Measurements from ENCODE around the gene ADAP2.
"Not testable (repeated sequence)": the region's sequence is repeated elsewhere in the genome, so short reads cannot be mapped to it uniquely, and the experiment has no call there.

The ADAP2 gene
- 0.17 to 0.97 (median 0.70) reads per million in 3 donors for total RNA-seq

- Histone ChIP-seq H3K27me3 (replicated peaks; ENCODE audit: control insufficient read depth, insufficient read depth, low read length, poor library complexity, severe bottlenecking) (peaks cover 25% of the 10 kb centered on the region), H3K4me1 (ENCODE audit: control insufficient read depth, insufficient read depth, low read length, poor library complexity, severe bottlenecking) (peaks cover 11% of the 10 kb centered on the region), H3K27ac (ENCODE audit: insufficient read depth, low read length, poor library complexity, severe bottlenecking) (no peak within 1 kb of the TSS), H3K9me3 (ENCODE audit: control insufficient read depth, low read length) (no peaks in the 10 kb centered on the region), H3K36me3 (ENCODE audit: control insufficient read depth, insufficient read depth, low read length) (no peaks in the 10 kb centered on the region), H3K4me3 (ENCODE audit: insufficient read depth, low read depth, low read length, poor library complexity, severe bottlenecking) (peak within 1 kb of the TSS; percentile 42)
- no peak for DNase-seq
Observed at GRCh38 chr17:30921544-30922196, at the start of gene ADAP2. ADAP2 (plus strand) TSS chr17:30921945; CDS start chr17:30922015, 70 bp downstream.

GRCh38 chr17:30886187-30886586 is 35.6 kb upstream of the ADAP2 start:
- H3K27me3 ChIP-seq (replicated peaks; ENCODE audit: control insufficient read depth, insufficient read depth, low read length, poor library complexity, severe bottlenecking), result no peaks in the 10 kb centered on the region
- H3K4me1 ChIP-seq (ENCODE audit: control insufficient read depth, insufficient read depth, low read length, poor library complexity, severe bottlenecking), result no peaks in the 10 kb centered on the region
- no peak overlapping the region for H3K27ac ChIP-seq (ENCODE audit: insufficient read depth, low read length, poor library complexity, severe bottlenecking)
- H3K36me3 ChIP-seq (ENCODE audit: control insufficient read depth, insufficient read depth, low read length), result no peaks in the 10 kb centered on the region
- no peak overlapping the region for H3K4me3 ChIP-seq (ENCODE audit: insufficient read depth, low read depth, low read length, poor library complexity, severe bottlenecking)
- DNase-seq, result no peak
- no peaks in the 10 kb centered on the region for H3K9me3 ChIP-seq (ENCODE audit: control insufficient read depth, low read length)

GRCh38 chr17:30894236-30894635 is 27.5 kb upstream of the ADAP2 start:
- Histone ChIP-seq H3K4me3 (ENCODE audit: insufficient read depth, low read depth, low read length, poor library complexity, severe bottlenecking) (no peak overlapping the region), H3K9me3 (ENCODE audit: control insufficient read depth, low read length) (no peaks in the 10 kb centered on the region), H3K27ac (ENCODE audit: insufficient read depth, low read length, poor library complexity, severe bottlenecking) (no peak overlapping the region), H3K36me3 (ENCODE audit: control insufficient read depth, insufficient read depth, low read length) (peaks cover 8% of the 10 kb centered on the region), H3K27me3 (replicated peaks; ENCODE audit: control insufficient read depth, insufficient read depth, low read length, poor library complexity, severe bottlenecking) (no peaks in the 10 kb centered on the region), H3K4me1 (ENCODE audit: control insufficient read depth, insufficient read depth, low read length, poor library complexity, severe bottlenecking) (no peaks in the 10 kb centered on the region)
- no peak for DNase-seq

- no peaks in the 10 kb centered on the region for H3K9me3 ChIP-seq (ENCODE audit: control insufficient read depth, low read length)
- no peak for DNase-seq
- no peak overlapping the region for H3K4me3 ChIP-seq (ENCODE audit: insufficient read depth, low read depth, low read length, poor library complexity, severe bottlenecking)
- no peaks in the 10 kb centered on the region for H3K4me1 ChIP-seq (ENCODE audit: control insufficient read depth, insufficient read depth, low read length, poor library complexity, severe bottlenecking)
- H3K27me3 ChIP-seq (replicated peaks; ENCODE audit: control insufficient read depth, insufficient read depth, low read length, poor library complexity, severe bottlenecking), result no peaks in the 10 kb centered on the region
- peaks cover 20% of the 10 kb centered on the region for H3K36me3 ChIP-seq (ENCODE audit: control insufficient read depth, insufficient read depth, low read length)
- H3K27ac ChIP-seq (ENCODE audit: insufficient read depth, low read length, poor library complexity, severe bottlenecking), result no peak overlapping the region
Observed at GRCh38 chr17:30897311-30897710, 24.4 kb upstream of the ADAP2 start.

GRCh38 chr17:30905742-30906100 is 16.0 kb upstream of the ADAP2 start:
- H3K4me3 ChIP-seq (ENCODE audit: insufficient read depth, low read depth, low read length, poor library complexity, severe bottlenecking), result peak overlapping the region; percentile 93
- peaks cover 11% of the 10 kb centered on the region for H3K36me3 ChIP-seq (ENCODE audit: control insufficient read depth, insufficient read depth, low read length)
- DNase-seq, result no peak
- H3K27ac ChIP-seq (ENCODE audit: insufficient read depth, low read length, poor library complexity, severe bottlenecking), result peak overlapping the region; percentile 78
- no peaks in the 10 kb centered on the region for H3K27me3 ChIP-seq (replicated peaks; ENCODE audit: control insufficient read depth, insufficient read depth, low read length, poor library complexity, severe bottlenecking)
- H3K4me1 ChIP-seq (ENCODE audit: control insufficient read depth, insufficient read depth, low read length, poor library complexity, severe bottlenecking), result peaks cover 9% of the 10 kb centered on the region
- H3K9me3 ChIP-seq (ENCODE audit: control insufficient read depth, low read length), result no peaks in the 10 kb centered on the region

- Histone ChIP-seq H3K9me3 (ENCODE audit: control insufficient read depth, low read length) (no peaks in the 10 kb centered on the region), H3K4me3 (ENCODE audit: insufficient read depth, low read depth, low read length, poor library complexity, severe bottlenecking) (peak within 1 kb of the TSS; percentile 93), H3K27me3 (replicated peaks; ENCODE audit: control insufficient read depth, insufficient read depth, low read length, poor library complexity, severe bottlenecking) (no peaks in the 10 kb centered on the region), H3K27ac (ENCODE audit: insufficient read depth, low read length, poor library complexity, severe bottlenecking) (peak within 1 kb of the TSS; percentile 78), H3K4me1 (ENCODE audit: control insufficient read depth, insufficient read depth, low read length, poor library complexity, severe bottlenecking) (peaks cover 9% of the 10 kb centered on the region), H3K36me3 (ENCODE audit: control insufficient read depth, insufficient read depth, low read length) (peaks cover 9% of the 10 kb centered on the region)
- peak; percentile 65 to 79 (median 74) for DNase-seq
Observed at GRCh38 chr17:30906101-30906911, 15.4 kb upstream of the ADAP2 start, which contains the start of gene TEFM. TEFM (minus strand) TSS chr17:30906238; CDS start chr17:30906198, 40 bp downstream.

GRCh38 chr17:30908717-30909420 is 12.9 kb upstream of the ADAP2 start:
- Histone ChIP-seq H3K27me3 (replicated peaks; ENCODE audit: control insufficient read depth, insufficient read depth, low read length, poor library complexity, severe bottlenecking) (no peaks in the 10 kb centered on the region), H3K4me3 (ENCODE audit: insufficient read depth, low read depth, low read length, poor library complexity, severe bottlenecking) (no peak overlapping the region), H3K27ac (ENCODE audit: insufficient read depth, low read length, poor library complexity, severe bottlenecking) (no peak overlapping the region), H3K36me3 (ENCODE audit: control insufficient read depth, insufficient read depth, low read length) (no peaks in the 10 kb centered on the region), H3K4me1 (ENCODE audit: control insufficient read depth, insufficient read depth, low read length, poor library complexity, severe bottlenecking) (peaks cover 9% of the 10 kb centered on the region), H3K9me3 (ENCODE audit: control insufficient read depth, low read length) (no peaks in the 10 kb centered on the region)
- no peak for DNase-seq

- not testable (repeated sequence) for H3K27me3 ChIP-seq (replicated peaks; ENCODE audit: control insufficient read depth, insufficient read depth, low read length, poor library complexity, severe bottlenecking); DNase-seq; H3K4me3 ChIP-seq (ENCODE audit: insufficient read depth, low read depth, low read length, poor library complexity, severe bottlenecking); H3K4me1 ChIP-seq (ENCODE audit: control insufficient read depth, insufficient read depth, low read length, poor library complexity, severe bottlenecking); H3K9me3 ChIP-seq (ENCODE audit: control insufficient read depth, low read length); H3K27ac ChIP-seq (ENCODE audit: insufficient read depth, low read length, poor library complexity, severe bottlenecking); H3K36me3 ChIP-seq (ENCODE audit: control insufficient read depth, insufficient read depth, low read length)
Observed at GRCh38 chr17:30910151-30910550, 11.6 kb upstream of the ADAP2 start.

- Histone ChIP-seq H3K4me3 (ENCODE audit: insufficient read depth, low read depth, low read length, poor library complexity, severe bottlenecking) (no peak overlapping the region), H3K4me1 (ENCODE audit: control insufficient read depth, insufficient read depth, low read length, poor library complexity, severe bottlenecking) (no peaks in the 10 kb centered on the region), H3K36me3 (ENCODE audit: control insufficient read depth, insufficient read depth, low read length) (no peaks in the 10 kb centered on the region), H3K27ac (ENCODE audit: insufficient read depth, low read length, poor library complexity, severe bottlenecking) (no peak overlapping the region), H3K9me3 (ENCODE audit: control insufficient read depth, low read length) (no peaks in the 10 kb centered on the region), H3K27me3 (replicated peaks; ENCODE audit: control insufficient read depth, insufficient read depth, low read length, poor library complexity, severe bottlenecking) (no peaks in the 10 kb centered on the region)
- no peak for DNase-seq
Observed at GRCh38 chr17:30913955-30914354, 7.8 kb upstream of the ADAP2 start.

All from effector memory CD4-positive, alpha-beta T cell (primary cell).